ENCODE measurements around the gene STEAP1. TPM values are rescaled to one million over a fixed set of nuclear protein-coding genes. Genes with fewer than 3 reads are reported as not detected.

Gene STEAP1
- total and polyA plus RNA-seq, 2 experiments from 2014 or later = 15.5 to 16.7 TPM

- no peak for DNase-seq (ENCODE audit: low spot score)
- Histone ChIP-seq H3K4me2 (no peak overlapping the region), H2AFZ (no peak overlapping the region), H4K20me1 (ENCODE audit: insufficient read depth, poor library complexity, severe bottlenecking) (no peaks in the 10 kb centered on the region), H3K27ac (no peak overlapping the region), H3K27me3 (no peaks in the 10 kb centered on the region), H3K79me2 (no peaks in the 10 kb centered on the region), H3K9me2 (replicated peaks; ENCODE audit: insufficient read depth) (no peaks in the 10 kb centered on the region), H3K9me3 (ENCODE audit: low read depth) (no peaks in the 10 kb centered on the region), H3K36me3 (replicated peaks; ENCODE audit: insufficient read depth, low read depth) (no peaks in the 10 kb centered on the region), H3K4me3 (no peak overlapping the region), H3K4me1 (ENCODE audit: insufficient read depth) (peaks cover 8% of the 10 kb centered on the region)
- WGBS (ENCODE audit: low lambda C conversion rate, missing lambda C conversion rate) = 81% methylated on average over 1 of the region's 1 CpG
- TF ChIP-seq EZH2phosphoT487 (IDR thresholded peaks at IDR 0.05; ENCODE audit: low read depth, severe bottlenecking, unreplicated experiment) (no peak), EZH2 (IDR thresholded peaks at IDR 0.05; ENCODE audit: borderline replicate concordance) (no peak), CTCF (IDR thresholded peaks at IDR 0.05; ENCODE audit: poor library complexity) (no peak)
Observed at GRCh38 chr7:90207956-90208355, 53.7 kb downstream of the STEAP1 start.

GRCh38 chr7:90209776-90210175 lies 55.5 kb downstream of the STEAP1 start:
- Histone ChIP-seq H3K27me3 (no peaks in the 10 kb centered on the region), H3K79me2 (peaks cover 9% of the 10 kb centered on the region), H3K4me2 (no peak overlapping the region), H3K9me3 (ENCODE audit: low read depth) (no peaks in the 10 kb centered on the region), H3K4me1 (ENCODE audit: insufficient read depth) (peaks cover 8% of the 10 kb centered on the region), H4K20me1 (ENCODE audit: insufficient read depth, poor library complexity, severe bottlenecking) (no peaks in the 10 kb centered on the region), H3K27ac (no peak overlapping the region), H2AFZ (no peak overlapping the region), H3K36me3 (replicated peaks; ENCODE audit: insufficient read depth, low read depth) (no peaks in the 10 kb centered on the region), H3K4me3 (no peak overlapping the region), H3K9me2 (replicated peaks; ENCODE audit: insufficient read depth) (no peaks in the 10 kb centered on the region)
- 79% methylated on average over 1 of the region's 1 CpG for WGBS (ENCODE audit: low lambda C conversion rate, missing lambda C conversion rate)
- no peak for TF ChIP-seq CTCF (IDR thresholded peaks at IDR 0.05; ENCODE audit: poor library complexity)
- TF ChIP-seq EZH2 (IDR thresholded peaks at IDR 0.05; ENCODE audit: borderline replicate concordance) = no peak
- TF ChIP-seq EZH2phosphoT487 (IDR thresholded peaks at IDR 0.05; ENCODE audit: low read depth, severe bottlenecking, unreplicated experiment) = no peak
- no peak for DNase-seq (ENCODE audit: low spot score)

- 52% methylated on average over 5 of the region's 5 CpGs for WGBS (ENCODE audit: low lambda C conversion rate, missing lambda C conversion rate)
- DNase-seq (ENCODE audit: low spot score) = no peak
- no peaks in the 10 kb centered on the region for H3K9me2 ChIP-seq (replicated peaks; ENCODE audit: insufficient read depth)
- peak overlapping the region; percentile 91 for H3K27ac ChIP-seq
- H3K36me3 ChIP-seq (replicated peaks; ENCODE audit: insufficient read depth, low read depth) = no peaks in the 10 kb centered on the region
- H2AFZ ChIP-seq = peak overlapping the region; percentile 92
- peaks cover 8% of the 10 kb centered on the region for H3K4me1 ChIP-seq (ENCODE audit: insufficient read depth)
- H3K79me2 ChIP-seq = peaks cover 9% of the 10 kb centered on the region
- peak overlapping the region; percentile 90 for H3K4me2 ChIP-seq
- TF ChIP-seq EZH2 (IDR thresholded peaks at IDR 0.05; ENCODE audit: borderline replicate concordance) = no peak
- no peak for TF ChIP-seq EZH2phosphoT487 (IDR thresholded peaks at IDR 0.05; ENCODE audit: low read depth, severe bottlenecking, unreplicated experiment)
- no peak for TF ChIP-seq CTCF (IDR thresholded peaks at IDR 0.05; ENCODE audit: poor library complexity)
- H3K4me3 ChIP-seq = no peak overlapping the region
- H3K9me3 ChIP-seq (ENCODE audit: low read depth) = no peaks in the 10 kb centered on the region
- no peaks in the 10 kb centered on the region for H4K20me1 ChIP-seq (ENCODE audit: insufficient read depth, poor library complexity, severe bottlenecking)
- no peaks in the 10 kb centered on the region for H3K27me3 ChIP-seq
Observed at GRCh38 chr7:90210475-90210874, 56.2 kb downstream of the STEAP1 start.

GRCh38 chr7:90210981-90211380 lies 56.7 kb downstream of the STEAP1 start:
- H3K4me1 ChIP-seq (ENCODE audit: insufficient read depth) = peaks cover 8% of the 10 kb centered on the region
- no peaks in the 10 kb centered on the region for H3K9me2 ChIP-seq (replicated peaks; ENCODE audit: insufficient read depth)
- peaks cover 9% of the 10 kb centered on the region for H3K79me2 ChIP-seq
- peak overlapping the region; percentile 23 for H3K4me3 ChIP-seq
- no peaks in the 10 kb centered on the region for H3K9me3 ChIP-seq (ENCODE audit: low read depth)
- no peaks in the 10 kb centered on the region for H4K20me1 ChIP-seq (ENCODE audit: insufficient read depth, poor library complexity, severe bottlenecking)
- peak overlapping the region; percentile 90 for H3K4me2 ChIP-seq
- no peaks in the 10 kb centered on the region for H3K27me3 ChIP-seq
- WGBS (ENCODE audit: low lambda C conversion rate, missing lambda C conversion rate) = 7% methylated on average over 11 of the region's 11 CpGs
- H3K27ac ChIP-seq = peak overlapping the region; percentile 91
- peak; percentile 44 for DNase-seq (ENCODE audit: low spot score)
- H3K36me3 ChIP-seq (replicated peaks; ENCODE audit: insufficient read depth, low read depth) = no peaks in the 10 kb centered on the region
- TF ChIP-seq CTCF (IDR thresholded peaks at IDR 0.05; ENCODE audit: poor library complexity) (no peak), EZH2 (IDR thresholded peaks at IDR 0.05; ENCODE audit: borderline replicate concordance) (no peak), EZH2phosphoT487 (IDR thresholded peaks at IDR 0.05; ENCODE audit: low read depth, severe bottlenecking, unreplicated experiment) (no peak)
- peak overlapping the region; percentile 92 for H2AFZ ChIP-seq
